Naive thymus-derived CD8-positive, alpha-beta T cell (primary cell): Measurements from ENCODE around the gene TMEM219. TPM values are rescaled to one million over a fixed set of nuclear protein-coding genes. Genes with fewer than 3 reads are reported as not detected.
A peak's percentile ranks its signal among the peaks of the same experiment; 100 is the strongest.
"Not testable (repeated sequence)": the region's sequence is repeated elsewhere in the genome, so short reads cannot be mapped to it uniquely, and the experiment has no call there.

Experiments used
- ATAC-seq, 2 donors: fragments of 150-1000 bp; cut with Tn5 transposase in 1 of 2; sonication (Bioruptor Pico), chemical (Tn5 transposase) in 1 of 2; 1 replicate in 1 of 2; 2 replicates in 1 of 2; pipeline ENCODE4 v1.10.0; 2021; ENCODE audit warnings: mild to moderate bottlenecking in 2 of 2, moderate library complexity in 2 of 2
- POLR2A ChIA-PET: fragments of 350-600 bp; sonication (Branson Sonifier 250); formaldehyde crosslinking; loops from one replicate; lab custom pipeline; 2021; ENCODE audit warnings: antibody characterized with exemption; lab: Charles Lee
- DNase-seq, 10 donors: peaks; one replicate each; pipeline versions ENCODE4 v3.0.0 to v3.0.0-alpha.2; 2020 to 2022
- H3K27ac Mint-ChIP-seq, 10 donors: one replicate each; pipeline ENCODE4 v1.8.0; 2020 to 2022; ENCODE audit warnings: mild to moderate bottlenecking in 10 of 10, mixed read lengths in 10 of 10, moderate library complexity in 4 of 10, inconsistent platforms in 1 of 10
- H3K27me3 Mint-ChIP-seq, 5 donors: one replicate each; pipeline ENCODE4 v1.8.0; 2021 to 2022; ENCODE audit warnings: mixed read lengths in 5 of 5
- H3K36me3 Mint-ChIP-seq, 3 donors: one replicate each; pipeline ENCODE4 v1.8.0; 2020 to 2022; ENCODE audit warnings: mixed read lengths in 3 of 3, mild to moderate bottlenecking in 2 of 3, inconsistent platforms in 1 of 3
- H3K4me1 Mint-ChIP-seq, 4 donors: one replicate each; pipeline ENCODE4 v1.8.0; 2021 to 2022; ENCODE audit warnings: mixed read lengths in 4 of 4
- H3K4me3 Mint-ChIP-seq, 10 donors: one replicate each; pipeline ENCODE4 v1.8.0; 2020 to 2022; ENCODE audit warnings: mild to moderate bottlenecking in 10 of 10, mixed read lengths in 10 of 10, moderate library complexity in 6 of 10, inconsistent platforms in 1 of 10
- H3K9me3 Mint-ChIP-seq, 9 donors: one replicate each; pipeline ENCODE4 v1.8.0; 2020 to 2022; ENCODE audit warnings: mixed read lengths in 9 of 9, mild to moderate bottlenecking in 3 of 9, inconsistent platforms in 1 of 9, moderate library complexity in 1 of 9
- polyA plus RNA-seq, 3 donors: library from polyadenylated mRNA; unstranded; fragments of 300-500 nt; fragmentation: Illumina TruSeq; gene quantifications; one replicate each; pipeline ENCODE4 v1.2.3, GENCODE V29; 2021
- total RNA-seq, 8 experiments: library from RNA in 2 of 8; stranded (reverse) in 2 of 8; gene quantifications; one replicate each; pipeline ENCODE4 v1.2.3 and lab custom pipeline; 2021 to 2026

TMEM219 gene
- total and polyA plus RNA-seq, 5 experiments from 2014 or later, result 63.1 to 179 (median 157) TPM

DNA sequence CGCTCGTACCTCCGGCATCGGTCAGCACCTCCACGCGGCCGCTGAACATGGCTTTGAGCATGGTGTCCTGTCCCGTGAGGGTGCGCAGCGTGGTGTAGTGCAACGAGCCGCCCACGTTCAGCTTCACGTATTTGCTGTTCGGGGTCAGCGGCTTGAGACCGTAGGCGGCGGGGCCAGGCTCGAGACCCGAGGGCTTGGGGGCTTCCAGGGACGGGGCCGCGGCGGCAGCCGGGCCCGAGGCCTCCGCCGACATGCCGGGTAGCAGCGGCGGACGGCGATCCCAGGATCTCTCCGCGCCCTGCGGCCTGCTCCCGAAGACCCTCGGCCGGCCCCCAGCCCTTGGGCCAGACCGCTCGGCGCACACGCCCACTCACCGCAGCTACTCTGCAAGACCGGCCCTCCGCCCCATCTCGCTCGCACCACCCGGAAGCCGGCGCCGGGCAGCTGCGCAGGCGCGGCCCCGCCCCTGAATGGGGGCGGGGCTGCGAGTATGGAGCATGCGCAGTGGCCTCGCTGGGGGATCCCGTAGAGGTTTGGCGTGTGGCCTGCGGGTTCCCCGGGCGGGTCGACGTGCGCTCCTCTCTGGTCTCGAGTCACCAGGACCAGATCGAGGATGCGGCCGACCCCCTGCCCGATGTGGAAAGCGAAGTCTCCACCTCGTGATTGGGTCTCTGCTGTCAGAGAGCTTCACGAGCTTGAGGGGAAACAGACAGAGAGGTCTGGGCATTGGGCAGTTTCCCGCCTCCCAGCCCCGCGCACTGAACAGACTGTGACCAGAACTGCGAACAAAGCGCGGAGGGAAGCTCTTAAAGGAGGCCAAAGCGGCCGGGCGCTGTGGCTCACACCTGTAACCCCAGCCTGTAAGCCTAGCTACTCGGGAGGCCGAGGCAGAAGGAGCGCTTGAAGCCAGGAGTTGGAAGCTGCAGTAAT lies 35.8 kb upstream of the TMEM219 start, which contains the start of gene KCTD13:
Gene KCTD13 (minus strand): TSS at position 446 of the 930 bp plus-strand sequence. CDS start 193 bp downstream, at position 253.
- Mint-ChIP-seq H3K36me3 (peaks cover 0 to 20% (median under 1%) of the 10 kb centered on the region in 3 donors), H3K4me3 (peak within 1 kb of the TSS; percentile 90 to 97 (median 94)), H3K4me1 (peaks cover 14 to 45% (median 39%) of the 10 kb centered on the region in 4 donors), H3K27me3 (no peaks in the 10 kb centered on the region), H3K27ac (peak within 1 kb of the TSS; percentile 90 to 98 (median 97)), H3K9me3 (no peaks in the 10 kb centered on the region)
- ATAC-seq (peak; percentile 88 to 93), DNase-seq (peak; percentile 79 to 97 (median 91))
- POLR2A ChIA-PET, result interaction anchor here (0.5 to 4.4 kb wide), 25 partner anchors 10 to 936 kb away, joined by 3 to 39 read pairs (median 4); partner anchors contain the start of genes ALDOA, ASPHD1, CDIPT and HIRIP3

GRCh38 chr16:29926711-29927052 lies 35.2 kb upstream of the TMEM219 start:
- peak overlapping the region; percentile 90 to 98 (median 97) for H3K27ac Mint-ChIP-seq
- peak overlapping the region; percentile 90 to 97 (median 94) for H3K4me3 Mint-ChIP-seq
- peaks cover 13 to 40% (median 36%) of the 10 kb centered on the region in 4 donors for H3K4me1 Mint-ChIP-seq
- H3K36me3 Mint-ChIP-seq, result peaks cover 0 to 14% (median 0%) of the 10 kb centered on the region in 3 donors
- ATAC-seq (no peak), DNase-seq (peak in 1 of 10 donors; percentile 3)
- no peaks in the 10 kb centered on the region for H3K9me3 Mint-ChIP-seq
- POLR2A ChIA-PET, result interaction anchor here (0.6 to 4.4 kb wide), 20 partner anchors 10 to 231 kb away, joined by 3 to 39 read pairs (median 6); partner anchors contain the start of genes ALDOA, ASPHD1, CDIPT and HIRIP3
- H3K27me3 Mint-ChIP-seq, result no peaks in the 10 kb centered on the region

DNA sequence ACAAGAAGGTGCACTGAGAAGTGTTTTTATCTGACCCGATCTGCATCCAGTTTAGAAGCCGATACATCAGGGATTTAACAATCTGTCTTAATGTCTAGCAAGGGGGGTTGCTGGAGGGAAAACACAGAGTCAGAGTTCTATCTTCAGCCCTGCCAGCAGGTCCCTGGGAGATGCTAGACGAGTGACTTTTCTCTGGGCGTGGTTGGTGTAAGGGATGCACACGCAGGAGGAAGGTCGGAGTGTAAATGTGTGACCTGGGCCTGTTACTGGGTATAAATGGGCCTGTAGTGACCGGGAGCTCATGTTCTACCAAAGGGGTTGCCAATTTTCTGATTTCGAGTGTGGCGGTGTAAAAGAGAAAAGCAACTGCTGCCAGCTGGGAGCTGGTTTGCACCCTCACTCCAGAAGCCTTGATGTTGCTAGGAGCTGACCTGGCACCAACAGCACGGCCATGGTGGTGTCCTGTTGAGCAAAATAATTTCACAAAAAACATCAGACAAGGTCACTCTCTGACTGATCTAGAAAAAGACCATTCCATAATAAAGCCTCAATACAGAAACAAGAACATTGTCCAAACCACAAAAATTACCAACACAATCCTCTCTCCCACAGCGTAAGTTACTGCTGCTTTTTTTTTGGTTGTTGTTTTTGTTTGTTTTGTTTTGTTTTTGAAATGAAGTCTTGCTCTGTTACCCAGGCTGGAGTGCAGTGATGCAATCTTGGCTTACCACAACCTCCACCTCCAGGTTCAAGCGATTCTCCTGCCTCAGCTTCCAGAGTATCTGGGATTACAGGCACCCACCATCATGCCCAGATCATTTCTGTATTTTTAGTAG lies 34.6 kb upstream of the TMEM219 start:
- H3K27me3 Mint-ChIP-seq, result no peaks in the 10 kb centered on the region
- H3K9me3 Mint-ChIP-seq, result no peaks in the 10 kb centered on the region
- DNase-seq (no peak), ATAC-seq (no peak)
- peaks cover 13 to 40% (median 35%) of the 10 kb centered on the region in 4 donors for H3K4me1 Mint-ChIP-seq
- POLR2A ChIA-PET, result interaction anchor here (0.6 to 4.4 kb wide), 11 partner anchors 12 to 232 kb away, joined by 3 to 39 read pairs (median 8); partner anchors contain the start of genes ALDOA, ASPHD1, CDIPT and HIRIP3
- peak overlapping the region in 9 of 10 donors; percentile 42 to 98 (median 97) for H3K27ac Mint-ChIP-seq
- H3K4me3 Mint-ChIP-seq, result peak overlapping the region; percentile 90 to 97 (median 94)
- peaks cover 0 to 9% (median 0%) of the 10 kb centered on the region in 3 donors for H3K36me3 Mint-ChIP-seq

DNA sequence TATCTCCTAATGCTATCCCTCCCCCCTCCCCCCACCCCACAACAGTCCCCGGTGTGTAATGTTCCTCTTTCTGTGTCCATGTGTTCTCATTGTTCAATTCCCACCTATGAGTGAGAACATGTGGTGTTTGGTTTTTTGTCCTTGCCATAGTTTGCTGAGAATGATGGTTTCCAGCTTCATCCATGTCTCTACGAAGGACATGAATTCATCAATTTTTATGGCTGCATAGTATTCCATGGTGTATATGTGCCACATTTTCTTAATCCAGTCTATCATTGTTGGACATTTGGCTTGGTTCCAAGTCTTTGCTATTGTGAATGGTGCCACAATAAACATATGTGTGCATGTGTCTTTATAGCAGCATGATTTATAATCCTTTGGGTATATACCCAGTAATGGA lies 30.1 kb upstream of the TMEM219 start:
- H3K4me1 Mint-ChIP-seq, DNase-seq, H3K27ac Mint-ChIP-seq, POLR2A ChIA-PET, H3K4me3 Mint-ChIP-seq, H3K9me3 Mint-ChIP-seq, ATAC-seq, H3K36me3 Mint-ChIP-seq, H3K27me3 Mint-ChIP-seq: not testable (repeated sequence)

DNA sequence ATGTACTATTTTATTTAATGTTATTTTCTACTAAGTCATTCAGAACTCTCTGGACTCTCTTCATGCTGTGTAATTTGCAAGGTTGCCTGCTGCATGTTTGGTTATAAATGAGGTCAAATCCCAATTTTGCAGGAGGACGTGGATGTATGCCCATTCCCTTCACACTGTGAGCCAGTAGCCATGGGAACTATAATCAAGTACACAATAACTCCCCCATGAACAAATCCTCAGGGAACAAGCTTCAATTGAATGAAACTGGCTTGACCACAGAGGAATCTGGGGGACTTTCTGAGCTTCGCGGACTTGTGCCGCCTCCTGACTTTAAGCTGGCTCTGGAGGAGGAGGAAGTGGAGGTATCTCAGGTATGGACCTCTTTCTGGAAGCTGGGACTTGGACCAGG lies 21.2 kb upstream of the TMEM219 start:
- Mint-ChIP-seq H3K36me3 (no peaks in the 10 kb centered on the region), H3K9me3 (no peaks in the 10 kb centered on the region), H3K27me3 (peaks cover 0 to 6% (median 3%) of the 10 kb centered on the region in 5 donors), H3K4me1 (peaks cover 0 to 7% (median 2%) of the 10 kb centered on the region in 4 donors), H3K4me3 (no peak overlapping the region), H3K27ac (no peak overlapping the region)
- ATAC-seq, result no peak
- POLR2A ChIA-PET, result no interaction called here
- no peak for DNase-seq

DNA sequence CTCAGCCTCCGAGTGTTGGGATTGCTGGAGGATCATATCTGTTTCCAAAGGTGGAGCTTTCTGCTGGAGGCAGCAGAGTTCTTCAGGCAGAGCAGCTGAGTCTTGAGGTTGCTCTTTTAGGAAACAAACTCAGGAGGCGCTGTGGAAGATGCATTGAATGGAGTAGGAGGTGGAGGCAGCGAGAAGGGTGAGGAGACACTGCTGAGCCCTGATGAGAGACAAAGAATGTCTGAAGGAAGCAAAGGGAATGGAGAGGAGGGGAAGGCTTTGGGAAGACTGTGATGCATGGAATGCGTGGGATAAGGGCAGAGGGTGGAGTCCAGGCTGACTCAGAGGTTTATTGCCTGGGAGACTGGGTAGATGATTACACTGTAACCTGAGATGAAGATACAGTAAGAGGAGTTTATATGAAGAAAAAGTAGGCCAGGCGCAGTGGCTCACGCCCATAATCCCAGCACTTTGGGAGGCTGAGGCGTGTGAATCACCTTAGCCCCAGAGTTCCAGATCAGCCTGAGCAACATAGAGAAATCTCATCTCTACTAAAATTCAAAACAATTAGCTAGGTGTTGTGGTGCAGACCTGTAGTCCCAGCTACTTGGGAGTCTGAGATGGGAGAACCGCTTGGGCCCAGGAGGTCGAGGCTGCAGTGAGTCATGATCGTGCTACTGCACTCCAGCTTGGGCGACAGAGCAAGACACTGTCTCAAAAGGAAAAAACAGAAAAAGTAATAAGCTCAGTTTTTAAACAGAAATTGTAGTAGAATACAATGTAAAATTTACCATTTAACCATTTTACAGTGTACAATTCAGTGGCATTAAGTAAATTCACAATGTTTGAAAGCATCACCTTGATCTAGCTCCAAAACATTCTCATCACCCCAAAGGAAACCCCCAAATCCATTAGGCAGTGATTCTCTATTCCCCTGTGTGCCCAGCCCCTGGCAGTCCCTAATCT lies 17.8 kb upstream of the TMEM219 start:
- ATAC-seq (no peak), DNase-seq (no peak)
- Mint-ChIP-seq H3K27me3 (peaks cover 0 to 4% (median 2%) of the 10 kb centered on the region in 5 donors), H3K36me3 (no peaks in the 10 kb centered on the region), H3K9me3 (no peaks in the 10 kb centered on the region), H3K4me1 (peaks cover 0 to 7% (median 2%) of the 10 kb centered on the region in 4 donors), H3K27ac (peak overlapping the region in 4 of 10 donors; percentile 4 to 34 (median 22)), H3K4me3 (no peak overlapping the region)
- POLR2A ChIA-PET, result no interaction called here

DNA sequence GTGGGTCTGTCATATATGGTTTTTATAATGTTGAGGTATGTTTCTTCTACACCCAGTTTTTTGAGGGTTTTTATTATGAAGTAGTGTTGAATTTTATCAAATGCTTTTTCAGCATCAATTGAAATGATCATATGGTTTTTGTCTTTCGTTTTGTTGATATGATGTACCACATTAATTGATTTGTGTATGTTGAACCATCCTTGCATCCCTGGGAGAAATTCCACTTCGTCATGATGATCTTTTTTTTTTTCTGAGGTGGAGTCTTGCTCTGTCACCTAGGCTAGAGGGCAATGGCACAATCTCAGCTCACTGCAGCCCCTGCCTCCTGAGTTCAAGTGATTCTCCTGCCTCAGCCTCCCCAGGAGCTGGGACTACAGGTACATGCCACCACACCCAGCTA lies 14.0 kb upstream of the TMEM219 start:
- Mint-ChIP-seq H3K9me3 (peaks cover 0 to 11% (median 3%) of the 10 kb centered on the region in 9 donors), H3K4me3 (no peak overlapping the region), H3K36me3 (peaks cover 0 to 2% (median 0%) of the 10 kb centered on the region in 3 donors), H3K27ac (no peak overlapping the region), H3K27me3 (peaks cover 0 to 9% (median 0%) of the 10 kb centered on the region in 5 donors), H3K4me1 (peaks cover 0 to 3% (median under 1%) of the 10 kb centered on the region in 4 donors)
- ATAC-seq (no peak), DNase-seq (no peak)
- POLR2A ChIA-PET, result interaction anchor here (1.4 kb wide), 1 partner anchor 11 kb away, joined by 3 read pairs; no protein-coding TSS in a partner anchor

- no peak for ATAC-seq
- peaks cover 0 to 2% (median 0%) of the 10 kb centered on the region in 3 donors for H3K36me3 Mint-ChIP-seq
- POLR2A ChIA-PET, result interaction anchor here (1.0 to 1.3 kb wide), 2 partner anchors 10 to 30 kb away, joined by 3 read pairs; no protein-coding TSS in a partner anchor
- peaks cover 0 to 11% (median 3%) of the 10 kb centered on the region in 9 donors for H3K9me3 Mint-ChIP-seq
- H3K27ac Mint-ChIP-seq, result no peak overlapping the region
- no peak for DNase-seq
- peaks cover 0 to 1% (median 0%) of the 10 kb centered on the region in 4 donors for H3K4me1 Mint-ChIP-seq
- peaks cover 0 to 9% (median 2%) of the 10 kb centered on the region in 5 donors for H3K27me3 Mint-ChIP-seq
- H3K4me3 Mint-ChIP-seq, result no peak overlapping the region
Measured at GRCh38 chr16:29950806-29951461, 10.9 kb upstream of the TMEM219 start.

DNA sequence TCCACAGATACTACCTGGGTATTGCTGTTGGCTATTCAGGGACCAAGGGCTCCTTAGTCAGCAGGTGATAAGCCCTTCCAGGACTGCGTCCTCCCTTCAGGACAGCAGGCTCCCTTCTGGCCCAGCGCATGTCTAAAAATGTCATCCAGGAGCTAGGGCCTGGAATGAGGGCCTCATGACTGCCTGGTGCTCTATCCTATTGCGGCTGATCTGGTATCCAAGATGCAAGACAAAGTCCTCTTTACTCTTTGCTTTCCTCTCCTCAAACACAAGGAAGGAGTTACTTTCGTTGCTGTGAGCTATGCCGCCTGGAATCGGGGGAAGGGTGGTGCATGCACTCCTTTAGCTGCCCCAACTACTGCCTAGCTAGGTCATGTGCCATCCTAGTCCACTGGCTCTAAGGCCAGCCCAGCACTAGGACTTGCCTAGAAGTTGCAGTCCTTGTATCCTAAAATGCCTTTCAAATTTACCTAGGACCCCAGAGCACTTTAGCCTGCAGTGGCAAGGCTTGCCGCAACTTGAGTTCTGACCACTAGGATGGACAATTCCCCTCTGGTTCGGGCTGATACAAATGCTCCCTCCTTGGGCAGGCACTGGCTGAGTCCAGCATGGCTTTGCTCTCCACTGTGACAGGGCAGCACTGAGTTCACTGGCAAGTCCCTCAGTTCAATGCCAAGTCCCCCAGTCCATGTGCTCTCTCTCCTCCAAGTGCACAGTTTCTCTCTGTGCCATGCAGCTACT lies 10.1 kb upstream of the TMEM219 start:
- DNase-seq, result no peak
- Mint-ChIP-seq H3K27ac (no peak overlapping the region), H3K9me3 (peaks cover 0 to 11% (median 3%) of the 10 kb centered on the region in 9 donors), H3K27me3 (peaks cover 0 to 9% (median 2%) of the 10 kb centered on the region in 5 donors), H3K36me3 (peaks cover 0 to 2% (median 0%) of the 10 kb centered on the region in 3 donors), H3K4me3 (no peak overlapping the region), H3K4me1 (peaks cover 0 to 1% (median 0%) of the 10 kb centered on the region in 4 donors)
- ATAC-seq, result no peak
- POLR2A ChIA-PET, result interaction anchor here (0.8 to 1.0 kb wide), 2 partner anchors 26 to 29 kb away, joined by 3 to 6 read pairs; partner anchors contain the start of gene KCTD13

- H3K27ac Mint-ChIP-seq, result peak overlapping the region in 1 of 10 donors; percentile 43
- no peaks in the 10 kb centered on the region for H3K9me3 Mint-ChIP-seq
- DNase-seq (no peak), ATAC-seq (no peak)
- H3K4me1 Mint-ChIP-seq, result peaks cover 10 to 22% (median 20%) of the 10 kb centered on the region in 4 donors
- POLR2A ChIA-PET, result interaction anchor here (0.7 to 1.0 kb wide), 2 partner anchors 15 to 702 kb away, joined by 3 to 4 read pairs; partner anchors contain the start of gene TAOK2
- H3K36me3 Mint-ChIP-seq, result no peaks in the 10 kb centered on the region
- H3K4me3 Mint-ChIP-seq, result no peak overlapping the region
- peaks cover 0 to 3% (median 0%) of the 10 kb centered on the region in 5 donors for H3K27me3 Mint-ChIP-seq
Measured at GRCh38 chr16:29958756-29959155, 3.1 kb upstream of the TMEM219 start.
